ENCODE data around the gene FGD6. TPM values are rescaled to one million over a fixed set of nuclear protein-coding genes. Genes with fewer than 3 reads are reported as not detected.
"Not testable (repeated sequence)": the region's sequence is repeated elsewhere in the genome, so short reads cannot be mapped to it uniquely, and the experiment has no call there.

FGD6 gene
- polyA plus RNA-seq, 1 donor (not counting 4 experiments of a cell fraction or from before 2014, with no cell fraction given) = 54.2 TPM

DNA sequence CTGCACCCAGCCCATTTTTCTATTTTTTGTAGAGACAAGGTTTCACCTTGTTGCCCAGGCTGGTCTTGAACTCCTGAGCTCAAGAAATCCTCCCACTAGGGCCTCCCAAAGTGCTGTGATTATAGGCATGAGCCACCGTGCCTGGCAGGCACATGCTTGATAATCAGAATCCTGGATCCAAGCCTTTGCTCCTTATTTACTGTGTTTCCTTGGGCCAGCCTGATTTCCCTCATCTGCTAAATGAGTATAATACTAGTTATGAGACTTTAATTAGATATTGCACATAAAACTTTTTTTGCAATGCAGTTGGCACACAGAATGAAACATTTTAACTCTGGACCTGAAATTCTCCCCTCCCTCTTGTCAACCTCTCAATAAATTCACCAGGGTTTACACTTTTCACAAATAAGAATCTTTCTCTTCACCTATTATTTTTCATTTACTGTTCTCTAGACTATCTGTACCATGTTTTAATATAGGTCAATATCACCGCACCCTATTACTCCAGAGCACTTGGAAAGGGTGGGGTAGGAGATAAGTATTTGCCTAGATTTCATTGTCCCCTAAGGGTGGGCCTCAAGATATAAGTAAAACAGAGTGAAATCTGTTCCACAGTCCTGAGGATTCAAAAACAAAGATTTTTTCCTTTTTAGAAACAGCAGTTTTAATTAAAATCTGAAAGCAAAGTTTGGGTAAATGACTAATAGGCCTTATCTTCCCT is 74.7 kb downstream of the FGD6 start:
- no peak for FAIRE-seq

DNA sequence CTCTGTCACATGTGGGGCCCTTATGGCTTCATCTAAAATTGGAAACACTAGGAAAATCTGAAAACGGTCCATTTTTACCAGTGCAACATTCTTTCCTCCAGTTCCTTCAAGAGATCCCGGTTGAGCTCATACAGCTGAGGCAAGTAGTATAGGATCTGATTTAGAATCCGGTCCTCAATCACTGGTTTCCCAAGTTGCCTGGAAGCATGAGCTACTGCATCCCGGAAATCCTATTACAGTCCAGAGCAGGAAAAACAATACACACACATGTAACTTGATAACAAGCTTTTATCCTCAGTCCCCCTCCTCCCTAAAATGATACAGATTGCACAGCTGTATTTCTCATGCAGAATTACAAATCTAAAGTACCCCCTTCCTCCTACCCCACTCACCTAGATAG is 76.0 kb downstream of the FGD6 start:
- Histone ChIP-seq H3K4me1 (ENCODE audit: control insufficient read depth, extremely low read depth, insufficient read depth, low read length) (no peaks in the 10 kb centered on the region), H3K9me1 (ENCODE audit: control insufficient read depth, extremely low read depth, insufficient read depth, low read length) (no peaks in the 10 kb centered on the region), H3K4me2 (ENCODE audit: control insufficient read depth, extremely low read depth, insufficient read depth, low read depth, low read length) (no peak overlapping the region), H2AFZ (ENCODE audit: control insufficient read depth, low read length) (no peak overlapping the region), H3K36me3 (ENCODE audit: control insufficient read depth in 2 of 2, extremely low read depth in 1 of 2, insufficient read depth in 2 of 2, low read length in 2 of 2) (peaks cover 9 to 13% of the 10 kb centered on the region in 2 experiments), H3K27me3 (ENCODE audit: control insufficient read depth, extremely low read depth, insufficient read depth, low read length) (no peaks in the 10 kb centered on the region), H3K9me3 (ENCODE audit: control insufficient read depth, low read depth, low read length) (no peaks in the 10 kb centered on the region), H3K27ac (ENCODE audit: control insufficient read depth, insufficient read depth, low read length) (no peak overlapping the region), H3K9ac (ENCODE audit: control insufficient read depth, extremely low read depth, insufficient read depth, low read length) (no peak overlapping the region), H3K4me3 (ENCODE audit: control insufficient read depth in 2 of 3, extremely low read depth in 1 of 3, insufficient read depth in 2 of 3, low read depth in 1 of 3, low read length in 3 of 3) (no peak overlapping the region), H4K20me1 (ENCODE audit: control insufficient read depth, extremely low read depth, insufficient read depth, low read length) (no peaks in the 10 kb centered on the region), H3K79me2 (ENCODE audit: control insufficient read depth, insufficient read depth, low read length) (no peaks in the 10 kb centered on the region)
- dilution Hi-C loops (cut with MboI; ENCODE audit: extremely low pct_ligation_motif_present, low sequenced_read_pairs) = no loop called here
- no peak for TF ChIP-seq EZH2 (IDR thresholded peaks at IDR 0.05; ENCODE audit: low read length)
- TF ChIP-seq, protein P1, sequence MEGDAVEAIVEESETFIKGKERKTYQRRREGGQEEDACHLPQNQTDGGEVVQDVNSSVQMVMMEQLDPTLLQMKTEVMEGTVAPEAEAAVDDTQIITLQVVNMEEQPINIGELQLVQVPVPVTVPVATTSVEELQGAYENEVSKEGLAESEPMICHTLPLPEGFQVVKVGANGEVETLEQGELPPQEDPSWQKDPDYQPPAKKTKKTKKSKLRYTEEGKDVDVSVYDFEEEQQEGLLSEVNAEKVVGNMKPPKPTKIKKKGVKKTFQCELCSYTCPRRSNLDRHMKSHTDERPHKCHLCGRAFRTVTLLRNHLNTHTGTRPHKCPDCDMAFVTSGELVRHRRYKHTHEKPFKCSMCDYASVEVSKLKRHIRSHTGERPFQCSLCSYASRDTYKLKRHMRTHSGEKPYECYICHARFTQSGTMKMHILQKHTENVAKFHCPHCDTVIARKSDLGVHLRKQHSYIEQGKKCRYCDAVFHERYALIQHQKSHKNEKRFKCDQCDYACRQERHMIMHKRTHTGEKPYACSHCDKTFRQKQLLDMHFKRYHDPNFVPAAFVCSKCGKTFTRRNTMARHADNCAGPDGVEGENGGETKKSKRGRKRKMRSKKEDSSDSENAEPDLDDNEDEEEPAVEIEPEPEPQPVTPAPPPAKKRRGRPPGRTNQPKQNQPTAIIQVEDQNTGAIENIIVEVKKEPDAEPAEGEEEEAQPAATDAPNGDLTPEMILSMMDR (optimal IDR thresholded peaks at IDR 0.05 in 1 of 3, IDR thresholded peaks at IDR 0.05 in 1 of 3, conservative IDR thresholded peaks at IDR 0.05 in 1 of 3; ENCODE audit: extremely low read depth in 1 of 3, insufficient read depth in 2 of 3, low read length in 3 of 3) = no peak
- DNase-seq (ENCODE audit: low read depth, low spot score) = no peak
- FAIRE-seq = no peak

More for the DNA sequence above, 74.7 kb downstream of the FGD6 start:
- no peaks in the 10 kb centered on the region for H3K9me1 ChIP-seq (ENCODE audit: control insufficient read depth, extremely low read depth, insufficient read depth, low read length)
- dilution Hi-C loops (cut with MboI; ENCODE audit: extremely low pct_ligation_motif_present, low sequenced_read_pairs) = no loop called here
- H3K4me2 ChIP-seq (ENCODE audit: control insufficient read depth, extremely low read depth, insufficient read depth, low read depth, low read length) = no peak overlapping the region
- no peaks in the 10 kb centered on the region for H4K20me1 ChIP-seq (ENCODE audit: control insufficient read depth, extremely low read depth, insufficient read depth, low read length)
- H3K9ac ChIP-seq (ENCODE audit: control insufficient read depth, extremely low read depth, insufficient read depth, low read length) = no peak overlapping the region
- no peak overlapping the region for H3K4me3 ChIP-seq (ENCODE audit: control insufficient read depth in 2 of 3, extremely low read depth in 1 of 3, insufficient read depth in 2 of 3, low read depth in 1 of 3, low read length in 3 of 3)
- no peaks in the 10 kb centered on the region for H3K27me3 ChIP-seq (ENCODE audit: control insufficient read depth, extremely low read depth, insufficient read depth, low read length)
- H3K36me3 ChIP-seq (ENCODE audit: control insufficient read depth in 2 of 2, extremely low read depth in 1 of 2, insufficient read depth in 2 of 2, low read length in 2 of 2) = peaks cover 6 to 13% of the 10 kb centered on the region in 2 experiments
- H3K4me1 ChIP-seq (ENCODE audit: control insufficient read depth, extremely low read depth, insufficient read depth, low read length) = no peaks in the 10 kb centered on the region
- H3K9me3 ChIP-seq (ENCODE audit: control insufficient read depth, low read depth, low read length) = no peaks in the 10 kb centered on the region
- no peaks in the 10 kb centered on the region for H3K79me2 ChIP-seq (ENCODE audit: control insufficient read depth, insufficient read depth, low read length)
- no peak overlapping the region for H2AFZ ChIP-seq (ENCODE audit: control insufficient read depth, low read length)
- TF ChIP-seq, protein P1 (optimal IDR thresholded peaks at IDR 0.05 in 1 of 3, IDR thresholded peaks at IDR 0.05 in 1 of 3, conservative IDR thresholded peaks at IDR 0.05 in 1 of 3; ENCODE audit: extremely low read depth in 1 of 3, insufficient read depth in 2 of 3, low read length in 3 of 3) = no peak
- no peak for DNase-seq (ENCODE audit: low read depth, low spot score)
- no peak overlapping the region for H3K27ac ChIP-seq (ENCODE audit: control insufficient read depth, insufficient read depth, low read length)

DNA sequence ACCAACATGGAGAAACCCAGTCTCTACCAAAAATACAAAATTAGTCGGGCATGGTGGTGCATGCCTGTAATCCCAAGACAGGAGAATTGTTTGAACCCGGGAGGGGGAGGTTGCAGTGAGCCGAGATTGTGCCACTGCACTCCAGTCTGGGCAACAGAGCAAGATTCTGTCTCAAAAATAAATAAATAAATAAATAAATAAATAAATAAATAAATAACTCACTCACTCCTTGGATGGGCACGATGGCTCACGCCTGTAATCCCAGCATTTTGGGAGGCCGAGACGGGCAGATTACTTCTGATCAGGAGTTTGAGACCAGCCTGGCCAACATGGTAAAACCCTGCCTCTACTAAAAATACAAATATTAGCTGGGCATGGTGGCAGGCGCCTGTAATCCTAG is 79.2 kb downstream of the FGD6 start:
- H3K9me3 ChIP-seq (ENCODE audit: control insufficient read depth, low read depth, low read length); H3K4me2 ChIP-seq (ENCODE audit: control insufficient read depth, extremely low read depth, insufficient read depth, low read depth, low read length); DNase-seq (ENCODE audit: low read depth, low spot score); FAIRE-seq; H3K4me1 ChIP-seq (ENCODE audit: control insufficient read depth, extremely low read depth, insufficient read depth, low read length); H3K9ac ChIP-seq (ENCODE audit: control insufficient read depth, extremely low read depth, insufficient read depth, low read length); H3K27me3 ChIP-seq (ENCODE audit: control insufficient read depth, extremely low read depth, insufficient read depth, low read length); H4K20me1 ChIP-seq (ENCODE audit: control insufficient read depth, extremely low read depth, insufficient read depth, low read length); H2AFZ ChIP-seq (ENCODE audit: control insufficient read depth, low read length); H3K4me3 ChIP-seq (ENCODE audit: control insufficient read depth in 2 of 3, extremely low read depth in 1 of 3, insufficient read depth in 2 of 3, low read depth in 1 of 3, low read length in 3 of 3); dilution Hi-C loops (cut with MboI; ENCODE audit: extremely low pct_ligation_motif_present, low sequenced_read_pairs); H3K9me1 ChIP-seq (ENCODE audit: control insufficient read depth, extremely low read depth, insufficient read depth, low read length); H3K79me2 ChIP-seq (ENCODE audit: control insufficient read depth, insufficient read depth, low read length); H3K27ac ChIP-seq (ENCODE audit: control insufficient read depth, insufficient read depth, low read length): not testable (repeated sequence)
- H3K36me3 ChIP-seq (ENCODE audit: control insufficient read depth in 2 of 2, extremely low read depth in 1 of 2, insufficient read depth in 2 of 2, low read length in 2 of 2) = peaks cover 19 to 21% of the 10 kb centered on the region in 2 experiments

Measured in keratinocyte (primary cell).